ENCODE results near the gene ST8SIA6. TPM values are rescaled to one million over a fixed set of nuclear protein-coding genes. Genes with fewer than 3 reads are reported as not detected.

Gene ST8SIA6
- total RNA-seq, 1 experiment from 2014 or later: not detected

DNA sequence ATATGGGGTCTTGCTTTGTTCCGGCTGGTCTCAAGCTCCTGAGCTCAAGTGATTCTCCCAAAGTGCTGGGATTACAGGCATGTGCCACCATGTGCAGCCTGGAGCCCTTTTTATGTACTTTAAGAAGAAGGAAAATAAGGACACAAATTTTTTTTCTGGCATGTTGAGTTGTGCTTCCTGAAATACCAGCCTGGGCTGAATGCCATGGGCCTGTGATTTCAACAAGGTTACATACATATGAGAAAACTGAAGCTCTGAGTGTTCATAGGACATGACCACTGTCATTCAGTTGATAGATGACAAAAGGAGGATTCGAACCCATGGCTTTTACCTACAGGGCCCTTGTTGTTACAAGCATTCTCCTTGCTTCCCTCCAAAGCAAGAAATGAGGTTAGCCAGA, 36.1 kb downstream of the ST8SIA6 start:
- H3K4me1 ChIP-seq (ENCODE audit: insufficient read depth, low read length, poor library complexity, severe bottlenecking): no peaks in the 10 kb centered on the region
- no peak for DNase-seq (ENCODE audit: low spot score)
- CTCF ChIA-PET: no interaction called here
- no peak overlapping the region for H3K27ac ChIP-seq (ENCODE audit: low read depth, low read length, poor library complexity, severe bottlenecking)
- H3K4me3 ChIP-seq (ENCODE audit: low read depth, low read length, poor library complexity, severe bottlenecking): no peak overlapping the region
- no peaks in the 10 kb centered on the region for H3K36me3 ChIP-seq (ENCODE audit: insufficient read depth, low read length, poor library complexity, severe bottlenecking)
- H3K9me3 ChIP-seq (ENCODE audit: low read depth, low read length, poor library complexity, severe bottlenecking): no peaks in the 10 kb centered on the region
- no TSS peak for BruUV-seq (replicated peaks)
- peaks cover 13% of the 10 kb centered on the region for H3K27me3 ChIP-seq (replicated peaks; ENCODE audit: insufficient read depth, low read depth, low read length, poor library complexity)
- intact Hi-C loops (cut with micrococcal nuclease; ENCODE audit: unreplicated experiment): no loop called here
- POLR2A ChIA-PET (ENCODE audit: low non-redundant PET): no interaction called here
- no peak for TF ChIP-seq EZH2 (IDR thresholded peaks at IDR 0.05; ENCODE audit: borderline replicate concordance, low read depth, low read length, poor library complexity, severe bottlenecking)
- TF ChIP-seq, protein P1, sequence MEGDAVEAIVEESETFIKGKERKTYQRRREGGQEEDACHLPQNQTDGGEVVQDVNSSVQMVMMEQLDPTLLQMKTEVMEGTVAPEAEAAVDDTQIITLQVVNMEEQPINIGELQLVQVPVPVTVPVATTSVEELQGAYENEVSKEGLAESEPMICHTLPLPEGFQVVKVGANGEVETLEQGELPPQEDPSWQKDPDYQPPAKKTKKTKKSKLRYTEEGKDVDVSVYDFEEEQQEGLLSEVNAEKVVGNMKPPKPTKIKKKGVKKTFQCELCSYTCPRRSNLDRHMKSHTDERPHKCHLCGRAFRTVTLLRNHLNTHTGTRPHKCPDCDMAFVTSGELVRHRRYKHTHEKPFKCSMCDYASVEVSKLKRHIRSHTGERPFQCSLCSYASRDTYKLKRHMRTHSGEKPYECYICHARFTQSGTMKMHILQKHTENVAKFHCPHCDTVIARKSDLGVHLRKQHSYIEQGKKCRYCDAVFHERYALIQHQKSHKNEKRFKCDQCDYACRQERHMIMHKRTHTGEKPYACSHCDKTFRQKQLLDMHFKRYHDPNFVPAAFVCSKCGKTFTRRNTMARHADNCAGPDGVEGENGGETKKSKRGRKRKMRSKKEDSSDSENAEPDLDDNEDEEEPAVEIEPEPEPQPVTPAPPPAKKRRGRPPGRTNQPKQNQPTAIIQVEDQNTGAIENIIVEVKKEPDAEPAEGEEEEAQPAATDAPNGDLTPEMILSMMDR (conservative IDR thresholded peaks at IDR 0.05; ENCODE audit: low read depth, low read length): no peak

DNA sequence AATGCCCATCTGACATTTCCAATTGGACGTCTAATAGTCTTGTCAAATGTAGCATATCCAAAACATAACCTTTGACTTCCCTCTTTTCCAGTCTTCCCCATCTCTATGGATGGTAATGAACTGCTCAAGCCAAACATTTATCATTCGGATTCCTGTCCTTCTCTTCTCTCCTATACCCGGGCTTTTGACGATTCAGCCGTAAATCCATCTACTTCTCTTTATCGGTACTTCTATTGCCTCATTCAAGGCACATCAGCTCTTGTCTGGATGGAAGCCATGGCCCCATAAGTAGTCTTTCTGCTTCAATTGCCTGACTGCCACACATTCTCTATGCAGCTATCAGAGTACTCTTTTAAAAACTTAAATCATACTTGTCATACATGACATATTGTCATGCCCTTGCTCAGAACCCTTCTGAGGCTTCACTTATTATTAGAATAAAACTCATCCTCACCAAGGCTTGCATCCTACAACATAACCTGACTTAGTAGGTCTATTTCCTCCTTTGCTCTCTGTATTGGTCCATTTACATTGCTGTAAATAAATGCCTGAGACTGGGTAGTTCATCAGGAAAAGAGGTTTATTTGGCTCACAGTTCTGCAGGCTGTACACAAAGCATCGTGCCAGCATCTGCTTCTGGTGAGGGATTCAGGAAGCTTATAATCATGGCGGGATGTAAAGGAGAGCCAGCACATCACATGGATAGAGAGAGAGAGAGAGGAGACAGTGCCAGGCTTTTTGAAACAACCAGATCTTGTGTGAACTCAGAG, 37.8 kb downstream of the ST8SIA6 start:
- H3K36me3 ChIP-seq (ENCODE audit: insufficient read depth, low read length, poor library complexity, severe bottlenecking): no peaks in the 10 kb centered on the region
- ChIA-PET CTCF (no interaction called here), POLR2A (ENCODE audit: low non-redundant PET) (no interaction called here)
- H3K4me1 ChIP-seq (ENCODE audit: insufficient read depth, low read length, poor library complexity, severe bottlenecking): no peaks in the 10 kb centered on the region
- TF ChIP-seq, protein P1 (conservative IDR thresholded peaks at IDR 0.05; ENCODE audit: low read depth, low read length): no peak
- TF ChIP-seq EZH2 (IDR thresholded peaks at IDR 0.05; ENCODE audit: borderline replicate concordance, low read depth, low read length, poor library complexity, severe bottlenecking): no peak
- no peak overlapping the region for H3K27ac ChIP-seq (ENCODE audit: low read depth, low read length, poor library complexity, severe bottlenecking)
- no peak for DNase-seq (ENCODE audit: low spot score)
- H3K27me3 ChIP-seq (replicated peaks; ENCODE audit: insufficient read depth, low read depth, low read length, poor library complexity): peaks cover 15% of the 10 kb centered on the region
- no peaks in the 10 kb centered on the region for H3K9me3 ChIP-seq (ENCODE audit: low read depth, low read length, poor library complexity, severe bottlenecking)
- intact Hi-C loops (cut with micrococcal nuclease; ENCODE audit: unreplicated experiment): no loop called here
- no TSS peak for BruUV-seq (replicated peaks)
- no peak overlapping the region for H3K4me3 ChIP-seq (ENCODE audit: low read depth, low read length, poor library complexity, severe bottlenecking)

DNA sequence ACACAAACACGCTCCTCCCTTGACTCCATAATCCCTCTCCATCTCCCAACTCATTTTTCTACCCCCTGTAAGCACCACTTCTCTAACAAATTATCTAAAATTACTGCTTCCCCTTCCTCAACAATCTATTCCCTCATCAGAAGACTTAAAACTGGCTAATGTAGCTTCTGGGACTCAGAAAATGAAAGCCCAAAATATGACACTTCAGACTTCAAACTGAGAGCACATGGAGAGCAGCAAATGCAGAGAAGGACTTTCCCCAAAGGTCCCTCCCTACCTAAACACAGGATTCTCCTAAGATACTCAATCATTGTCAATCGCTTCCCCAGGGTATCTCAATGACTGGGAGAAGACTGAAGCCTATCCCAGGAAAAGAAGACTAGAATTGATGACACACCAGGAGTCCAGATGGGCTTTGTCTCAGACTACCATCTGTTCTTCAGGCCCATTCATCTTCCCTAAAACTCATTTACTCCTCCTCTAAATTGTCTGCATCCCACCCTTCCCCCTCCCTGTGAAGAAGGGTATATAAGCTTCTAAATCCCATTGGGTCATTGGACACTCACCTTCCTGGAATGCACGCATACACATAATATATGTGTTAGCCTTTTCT, 39.2 kb downstream of the ST8SIA6 start:
- H3K4me1 ChIP-seq (ENCODE audit: insufficient read depth, low read length, poor library complexity, severe bottlenecking): no peaks in the 10 kb centered on the region
- no peak for DNase-seq (ENCODE audit: low spot score)
- TF ChIP-seq, protein P1 (conservative IDR thresholded peaks at IDR 0.05; ENCODE audit: low read depth, low read length): no peak
- TF ChIP-seq EZH2 (IDR thresholded peaks at IDR 0.05; ENCODE audit: borderline replicate concordance, low read depth, low read length, poor library complexity, severe bottlenecking): no peak
- no TSS peak for BruUV-seq (replicated peaks)
- peaks cover 15% of the 10 kb centered on the region for H3K27me3 ChIP-seq (replicated peaks; ENCODE audit: insufficient read depth, low read depth, low read length, poor library complexity)
- CTCF ChIA-PET: no interaction called here
- H3K36me3 ChIP-seq (ENCODE audit: insufficient read depth, low read length, poor library complexity, severe bottlenecking): no peaks in the 10 kb centered on the region
- intact Hi-C loops (cut with micrococcal nuclease; ENCODE audit: unreplicated experiment): no loop called here
- H3K4me3 ChIP-seq (ENCODE audit: low read depth, low read length, poor library complexity, severe bottlenecking): no peak overlapping the region
- POLR2A ChIA-PET (ENCODE audit: low non-redundant PET): no interaction called here
- H3K9me3 ChIP-seq (ENCODE audit: low read depth, low read length, poor library complexity, severe bottlenecking): no peaks in the 10 kb centered on the region
- H3K27ac ChIP-seq (ENCODE audit: low read depth, low read length, poor library complexity, severe bottlenecking): no peak overlapping the region

Data from A673 (cell line).